Neural progenitor cell (in vitro differentiated cells): ENCODE data around the gene MBD3L4.

Experiments used
- EZH2phosphoT487 ChIP-seq: fragments of 200-600 bp; sonication (generic); IDR thresholded peaks from 2 replicates; pipeline ENCODE4 v1.6.1; 2017; ENCODE audit warnings: antibody characterized with exemption
- TF ChIP-seq, protein P1 (sequence below): fragments of 200-600 bp; sonication (generic); IDR thresholded peaks from 2 replicates; pipeline ENCODE4 v1.5.1; 2017; ENCODE audit warnings: antibody characterized with exemption, mild to moderate bottlenecking

DNA sequence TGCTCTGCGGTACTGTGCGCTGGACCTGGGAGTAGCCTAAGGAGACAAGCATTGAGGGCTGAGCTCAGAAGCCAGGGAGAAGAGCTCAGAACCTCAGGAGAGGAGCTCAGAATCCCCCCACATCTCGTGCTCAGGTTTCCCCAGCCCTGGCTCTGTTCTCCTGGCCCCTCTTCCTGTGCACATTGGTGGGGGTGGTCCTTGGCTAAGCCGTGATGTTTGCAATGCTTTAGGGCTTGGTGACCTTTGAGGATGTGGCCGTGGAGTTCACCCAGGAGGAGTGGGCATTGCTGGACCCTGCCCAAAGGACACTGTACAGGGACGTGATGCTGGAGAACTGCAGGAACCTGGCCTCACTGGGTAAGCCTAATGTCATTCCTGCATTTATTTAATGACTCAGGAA, 36.2 kb upstream of the MBD3L4 start:
- TF ChIP-seq, protein P1, sequence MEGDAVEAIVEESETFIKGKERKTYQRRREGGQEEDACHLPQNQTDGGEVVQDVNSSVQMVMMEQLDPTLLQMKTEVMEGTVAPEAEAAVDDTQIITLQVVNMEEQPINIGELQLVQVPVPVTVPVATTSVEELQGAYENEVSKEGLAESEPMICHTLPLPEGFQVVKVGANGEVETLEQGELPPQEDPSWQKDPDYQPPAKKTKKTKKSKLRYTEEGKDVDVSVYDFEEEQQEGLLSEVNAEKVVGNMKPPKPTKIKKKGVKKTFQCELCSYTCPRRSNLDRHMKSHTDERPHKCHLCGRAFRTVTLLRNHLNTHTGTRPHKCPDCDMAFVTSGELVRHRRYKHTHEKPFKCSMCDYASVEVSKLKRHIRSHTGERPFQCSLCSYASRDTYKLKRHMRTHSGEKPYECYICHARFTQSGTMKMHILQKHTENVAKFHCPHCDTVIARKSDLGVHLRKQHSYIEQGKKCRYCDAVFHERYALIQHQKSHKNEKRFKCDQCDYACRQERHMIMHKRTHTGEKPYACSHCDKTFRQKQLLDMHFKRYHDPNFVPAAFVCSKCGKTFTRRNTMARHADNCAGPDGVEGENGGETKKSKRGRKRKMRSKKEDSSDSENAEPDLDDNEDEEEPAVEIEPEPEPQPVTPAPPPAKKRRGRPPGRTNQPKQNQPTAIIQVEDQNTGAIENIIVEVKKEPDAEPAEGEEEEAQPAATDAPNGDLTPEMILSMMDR: no peak
- no peak for TF ChIP-seq EZH2phosphoT487
